Common myeloid progenitor, CD34-positive (primary cell): ENCODE data around the gene CFP. TPM values are rescaled to one million over a fixed set of nuclear protein-coding genes. Genes with fewer than 3 reads are reported as not detected.
"Not testable (repeated sequence)": the region's sequence is repeated elsewhere in the genome, so short reads cannot be mapped to it uniquely, and the experiment has no call there.

ENCODE experiments used
- CTCF ChIA-PET: fragments of 350-600 bp; sonication (Branson Sonifier 250); formaldehyde crosslinking; loops from one replicate; lab custom pipeline; 2021; ENCODE audit warnings: antibody characterized with exemption; lab: Charles Lee
- POLR2A ChIA-PET: fragments of 350-600 bp; sonication (Branson Sonifier 250); formaldehyde crosslinking; loops from one replicate; lab custom pipeline; 2021; ENCODE audit warnings: antibody characterized with exemption; lab: Charles Lee
- DNase-seq, 3 donors: peaks; one replicate each; pipeline versions ENCODE4 v3.0.0 to v3.0.0-alpha.2; 2013
- H3K27ac ChIP-seq, 2 experiments: 1 replicate in 1 of 2; 2 replicates in 1 of 2; pipeline ENCODE4 v1.7.0; 2013; ENCODE audit warnings: inconsistent platforms in 2 of 2, low read length in 2 of 2, mild to moderate bottlenecking in 2 of 2, low read depth in 1 of 2, moderate library complexity in 1 of 2; ENCODE audit not compliant: severe bottlenecking in 2 of 2, insufficient read depth in 1 of 2, poor library complexity in 1 of 2
- H3K27me3 ChIP-seq, 5 experiments: replicated peaks in 2 of 5; 1 replicate in 3 of 5; 2 replicates in 2 of 5; pipeline versions ENCODE4 v1.6.1 to v1.7.0; 2013; ENCODE audit warnings: low read length in 4 of 5, mild to moderate bottlenecking in 2 of 5, moderate library complexity in 2 of 5, inconsistent platforms in 1 of 5; ENCODE audit not compliant: insufficient read depth in 5 of 5, control insufficient read depth in 4 of 5
- H3K36me3 ChIP-seq, 4 experiments: 1 replicate in 2 of 4; 2 replicates in 2 of 4; pipeline versions ENCODE4 v1.6.1 to v1.7.0; 2013; ENCODE audit warnings: low read length in 3 of 4, control low read depth in 1 of 4, mild to moderate bottlenecking in 1 of 4; ENCODE audit not compliant: control insufficient read depth in 4 of 4, insufficient read depth in 4 of 4
- H3K4me1 ChIP-seq, 4 experiments: 1 replicate in 3 of 4; 2 replicates in 1 of 4; pipeline versions ENCODE4 v1.6.1 to v1.7.1; 2013; ENCODE audit warnings: low read length in 3 of 4, mild to moderate bottlenecking in 3 of 4, control low read depth in 1 of 4, inconsistent platforms in 1 of 4, moderate library complexity in 1 of 4; ENCODE audit not compliant: control insufficient read depth in 4 of 4, insufficient read depth in 4 of 4; ENCODE audit errors: control extremely low read depth in 1 of 4
- H3K4me3 ChIP-seq, 7 experiments: 1 replicate in 4 of 7; 2 replicates in 3 of 7; pipeline versions ENCODE4 v1.5.1 to v1.7.0; 2013; ENCODE audit warnings: mild to moderate bottlenecking in 7 of 7, low read length in 6 of 7, moderate library complexity in 6 of 7, inconsistent platforms in 2 of 7, low read depth in 2 of 7, control low read depth in 1 of 7; ENCODE audit not compliant: insufficient read depth in 4 of 7, control insufficient read depth in 1 of 7; ENCODE audit errors: extremely low read depth in 1 of 7
- H3K9me3 ChIP-seq, 5 experiments: 1 replicate in 4 of 5; 2 replicates in 1 of 5; pipeline versions ENCODE4 v1.6.1 to v1.7.1; 2013; ENCODE audit warnings: low read length in 4 of 5, mild to moderate bottlenecking in 2 of 5, inconsistent platforms in 1 of 5, low read depth in 1 of 5, moderate library complexity in 1 of 5; ENCODE audit not compliant: control insufficient read depth in 4 of 5, insufficient read depth in 2 of 5; ENCODE audit errors: control extremely low read depth in 1 of 5
- WGBS: methylation state at CpG from one replicate; pipeline ENCODE4 v1.1.5; 2013; ENCODE audit not compliant: insufficient coverage; 5-methylcytosine and 5-hydroxymethylcytosine counted together
- polyA plus RNA-seq: library from polyadenylated mRNA; unstranded; fragments of 120-200 nt; gene quantifications from one replicate; pipeline ENCODE4 v1.2.1, GENCODE V29; 2013

The CFP gene
- polyA plus RNA-seq: 21.0 TPM

- peak within 1 kb of the TSS in 6 of 7 experiments; percentile 24 to 55 (median 50) for H3K4me3 ChIP-seq
- WGBS: 40% methylated on average over 12 of the region's 14 CpGs
- peak within 1 kb of the TSS in 1 of 2 experiments; percentile 1 for H3K27ac ChIP-seq
- POLR2A ChIA-PET: interaction anchor here (1.1 kb wide), 1 partner anchor 10 kb away, joined by 3 read pairs; the partner anchor contains the start of gene SYN1
- H3K9me3 ChIP-seq: no peaks in the 10 kb centered on the region
- peak in 2 of 3 donors; percentile 29 to 32 for DNase-seq
- H3K36me3 ChIP-seq: peaks cover 0 to 7% (median under 1%) of the 10 kb centered on the region in 4 experiments
- H3K4me1 ChIP-seq: peaks cover 0 to 34% (median 23%) of the 10 kb centered on the region in 4 experiments
- CTCF ChIA-PET: interaction anchor here (0.9 to 2.4 kb wide), 11 partner anchors 10 to 134 kb away, joined by 3 to 9 read pairs (median 5); partner anchors contain the start of gene ARAF
- peaks cover 0 to 3% (median 0%) of the 10 kb centered on the region in 5 experiments for H3K27me3 ChIP-seq
These were observed at the start of gene CFP for GRCh38 chrX:47629419-47630200. Gene CFP (minus strand): TSS chrX:47629930. CDS start chrX:47629844, 86 bp downstream.

GRCh38 chrX:47675959-47676859, 46.5 kb upstream of the CFP start:
- peak in 2 of 3 donors; percentile 18 to 41 for DNase-seq
- H3K27ac ChIP-seq, POLR2A ChIA-PET, H3K4me3 ChIP-seq, H3K9me3 ChIP-seq, CTCF ChIA-PET, H3K36me3 ChIP-seq, H3K4me1 ChIP-seq, H3K27me3 ChIP-seq: not testable (repeated sequence)
- 57% methylated on average over 3 of the region's 7 CpGs for WGBS

GRCh38 chrX:47674776-47675175, 45.0 kb upstream of the CFP start:
- no peaks in the 10 kb centered on the region for H3K27me3 ChIP-seq
- H3K27ac ChIP-seq: no peak overlapping the region
- H3K9me3 ChIP-seq: no peaks in the 10 kb centered on the region
- 100% methylated on average over 3 of the region's 5 CpGs for WGBS
- H3K4me1 ChIP-seq: no peaks in the 10 kb centered on the region
- DNase-seq: no peak
- CTCF ChIA-PET: no interaction called here
- POLR2A ChIA-PET: no interaction called here
- H3K4me3 ChIP-seq: no peak overlapping the region
- no peaks in the 10 kb centered on the region for H3K36me3 ChIP-seq

GRCh38 chrX:47665797-47666196, 36.1 kb upstream of the CFP start:
- H3K4me1 ChIP-seq, H3K4me3 ChIP-seq, DNase-seq, CTCF ChIA-PET, H3K27ac ChIP-seq, H3K27me3 ChIP-seq, H3K36me3 ChIP-seq, POLR2A ChIA-PET, H3K9me3 ChIP-seq: not testable (repeated sequence)
- WGBS: 82% methylated on average over 4 of the region's 4 CpGs

- DNase-seq: no peak
These were observed 35.0 kb upstream of the CFP start for GRCh38 chrX:47664737-47665136.

GRCh38 chrX:47662144-47662657, 32.5 kb upstream of the CFP start:
- CTCF ChIA-PET: no interaction called here
- no CpG with 5 or more reads among the region's 1 CpG for WGBS
- H3K36me3 ChIP-seq: peaks cover 0 to 7% (median 1%) of the 10 kb centered on the region in 4 experiments
- no peaks in the 10 kb centered on the region for H3K27me3 ChIP-seq
- peaks cover 0 to 15% (median 0%) of the 10 kb centered on the region in 4 experiments for H3K4me1 ChIP-seq
- H3K27ac ChIP-seq: no peak overlapping the region
- peaks cover 0 to 4% (median 0%) of the 10 kb centered on the region in 5 experiments for H3K9me3 ChIP-seq
- POLR2A ChIA-PET: no interaction called here
- no peak for DNase-seq
- H3K4me3 ChIP-seq: no peak overlapping the region

More at GRCh38 chrX:47664737-47665136, 35.0 kb upstream of the CFP start:
- Histone ChIP-seq H3K9me3 (no peaks in the 10 kb centered on the region), H3K27ac (no peak overlapping the region), H3K27me3 (no peaks in the 10 kb centered on the region), H3K36me3 (no peaks in the 10 kb centered on the region), H3K4me1 (peaks cover 0 to 2% (median 0%) of the 10 kb centered on the region in 4 experiments), H3K4me3 (no peak overlapping the region)
- POLR2A ChIA-PET: no interaction called here
- CTCF ChIA-PET: no interaction called here
- 93% methylated on average over 4 of the region's 5 CpGs for WGBS
